Measurements from ENCODE around the gene ACKR3. TPM values are rescaled to one million over a fixed set of nuclear protein-coding genes. Genes with fewer than 3 reads are reported as not detected.

The ACKR3 gene
- total RNA-seq, 1 experiment from 2014 or later: 3.9 TPM

DNA sequence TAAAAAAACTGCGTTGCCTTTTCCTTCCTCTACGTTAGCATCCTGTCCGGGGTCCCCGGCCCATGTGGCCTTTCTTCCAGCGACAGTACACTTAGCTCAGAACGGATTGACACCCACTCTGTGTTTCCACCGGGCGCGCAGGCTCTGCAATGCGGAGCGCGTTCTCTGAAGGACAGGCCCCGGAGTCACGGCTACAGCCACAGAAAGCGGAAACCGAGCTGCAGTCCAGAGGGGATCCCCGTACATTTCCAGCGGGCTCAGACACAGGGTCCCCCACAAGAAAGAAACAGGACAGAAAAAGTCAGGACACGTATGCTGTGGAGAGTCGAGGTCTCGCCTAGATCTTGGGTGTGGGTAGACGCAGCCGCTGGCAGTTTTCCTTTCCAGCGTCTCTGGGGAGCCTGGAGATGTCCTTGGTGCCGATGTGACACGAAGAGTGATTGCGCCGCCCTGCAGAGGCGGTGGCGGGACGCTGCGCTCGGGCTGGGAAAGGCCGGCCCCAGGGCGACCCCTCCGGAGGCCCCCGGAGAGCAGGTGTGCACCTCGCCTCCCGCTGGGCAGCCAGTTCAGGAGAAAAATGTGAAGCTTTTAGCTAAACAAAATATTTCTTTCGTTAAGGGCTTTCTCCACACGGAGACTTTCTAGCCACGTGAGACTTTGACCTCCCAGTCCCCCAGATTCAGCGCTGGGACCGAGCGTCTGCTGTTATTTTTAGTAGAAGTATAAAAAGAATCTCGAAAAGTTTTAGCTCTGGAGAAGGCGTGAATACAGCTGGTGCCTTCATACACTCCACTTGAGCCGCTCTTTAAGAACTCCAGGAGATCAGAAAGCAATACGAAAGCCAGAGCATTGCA, 1.3 kb upstream of the ACKR3 start:
- no peaks in the 10 kb centered on the region for H3K4me1 Mint-ChIP-seq (ENCODE audit: low read depth, unreplicated experiment)
- no peaks in the 10 kb centered on the region for H3K27me3 ChIP-seq (replicated peaks; ENCODE audit: control insufficient read depth, insufficient read depth, low read length)
- TF ChIP-seq, protein P1, sequence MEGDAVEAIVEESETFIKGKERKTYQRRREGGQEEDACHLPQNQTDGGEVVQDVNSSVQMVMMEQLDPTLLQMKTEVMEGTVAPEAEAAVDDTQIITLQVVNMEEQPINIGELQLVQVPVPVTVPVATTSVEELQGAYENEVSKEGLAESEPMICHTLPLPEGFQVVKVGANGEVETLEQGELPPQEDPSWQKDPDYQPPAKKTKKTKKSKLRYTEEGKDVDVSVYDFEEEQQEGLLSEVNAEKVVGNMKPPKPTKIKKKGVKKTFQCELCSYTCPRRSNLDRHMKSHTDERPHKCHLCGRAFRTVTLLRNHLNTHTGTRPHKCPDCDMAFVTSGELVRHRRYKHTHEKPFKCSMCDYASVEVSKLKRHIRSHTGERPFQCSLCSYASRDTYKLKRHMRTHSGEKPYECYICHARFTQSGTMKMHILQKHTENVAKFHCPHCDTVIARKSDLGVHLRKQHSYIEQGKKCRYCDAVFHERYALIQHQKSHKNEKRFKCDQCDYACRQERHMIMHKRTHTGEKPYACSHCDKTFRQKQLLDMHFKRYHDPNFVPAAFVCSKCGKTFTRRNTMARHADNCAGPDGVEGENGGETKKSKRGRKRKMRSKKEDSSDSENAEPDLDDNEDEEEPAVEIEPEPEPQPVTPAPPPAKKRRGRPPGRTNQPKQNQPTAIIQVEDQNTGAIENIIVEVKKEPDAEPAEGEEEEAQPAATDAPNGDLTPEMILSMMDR (IDR thresholded peaks at IDR 0.05; ENCODE audit: insufficient read depth in 1 of 2, low read depth in 1 of 2, low read length in 1 of 2, severe bottlenecking in 1 of 2, unreplicated experiment in 1 of 2): peak in 1 of 2 experiments; percentile 42
- peak overlapping the region; percentile 75 for H3K4me3 Mint-ChIP-seq (ENCODE audit: unreplicated experiment)
- intact Hi-C loops (cut with micrococcal nuclease; ENCODE audit: unreplicated experiment): loop anchor here (5.0 kb wide), 2 partner anchors 389 to 459 kb away; no protein-coding TSS in a partner anchor
- H3K4me3 ChIP-seq (ENCODE audit: low read depth, low read length): peak overlapping the region; percentile 40
- CTCF ChIA-PET: interaction anchor here (0.7 to 3.1 kb wide), 5 partner anchors 41 to 388 kb away, joined by 3 to 22 read pairs (median 3); no protein-coding TSS in a partner anchor
- H3K27ac Mint-ChIP-seq (ENCODE audit: unreplicated experiment): no peak overlapping the region
- peak; percentile 47 to 63 for DNase-seq
- H3K36me3 Mint-ChIP-seq (ENCODE audit: insufficient read depth, unreplicated experiment): no peaks in the 10 kb centered on the region
- H3K4me1 ChIP-seq: peaks cover 20% of the 10 kb centered on the region; the same call in 1 of the 2 replicates
- no peaks in the 10 kb centered on the region for H3K36me3 ChIP-seq (ENCODE audit: control insufficient read depth, insufficient read depth, low read length)
- no peaks in the 10 kb centered on the region for H3K27me3 Mint-ChIP-seq (ENCODE audit: insufficient read depth, unreplicated experiment)
- no TSS peak for BruUV-seq (replicated peaks)
- POLR2A ChIA-PET: interaction anchor here (0.6 kb wide), 1 partner anchor 554 kb away, joined by 4 read pairs; no protein-coding TSS in a partner anchor
- H3K9me3 ChIP-seq: no peaks in the 10 kb centered on the region
- H3K9me3 Mint-ChIP-seq (ENCODE audit: unreplicated experiment): no peaks in the 10 kb centered on the region

DNA sequence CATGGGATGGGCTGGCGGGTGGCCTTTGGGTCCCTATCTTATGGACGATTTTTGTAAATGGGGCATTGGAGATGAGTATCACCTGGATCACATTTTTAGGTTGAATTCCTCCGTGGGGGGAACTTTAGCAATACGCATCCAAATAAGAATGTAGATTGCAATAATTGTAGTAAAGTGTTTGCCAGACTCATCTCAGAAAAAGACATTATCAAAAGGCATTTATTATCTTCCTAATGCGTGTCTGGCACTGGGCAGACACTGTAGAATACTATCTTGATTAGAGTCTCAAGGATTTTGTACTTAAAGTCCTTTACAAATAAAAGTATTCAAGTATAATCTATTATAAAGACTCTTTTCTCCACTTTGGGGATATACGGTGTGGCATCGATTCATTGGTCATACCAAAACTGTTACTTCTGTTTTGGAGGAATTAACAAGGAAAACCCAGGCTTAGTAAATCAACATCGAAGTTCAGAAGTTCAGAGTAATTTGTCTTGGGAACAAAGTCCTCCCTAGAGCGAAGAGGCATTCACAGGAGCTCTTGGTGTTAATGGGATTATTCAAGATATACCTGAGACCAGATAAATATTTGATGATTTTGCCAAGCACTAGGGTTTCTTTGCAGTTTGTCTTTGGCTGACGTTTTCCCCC, 578 bp upstream of the ACKR3 start:
- Histone ChIP-seq H3K9me3 (no peaks in the 10 kb centered on the region), H3K36me3 (ENCODE audit: control insufficient read depth, insufficient read depth, low read length) (no peaks in the 10 kb centered on the region), H3K27me3 (replicated peaks; ENCODE audit: control insufficient read depth, insufficient read depth, low read length) (no peaks in the 10 kb centered on the region), H3K4me3 (ENCODE audit: low read depth, low read length) (no peak overlapping the region), H3K4me1 (peaks cover 20% of the 10 kb centered on the region; the same call in 1 of the 2 replicates)
- no peaks in the 10 kb centered on the region for H3K36me3 Mint-ChIP-seq (ENCODE audit: insufficient read depth, unreplicated experiment)
- BruUV-seq (replicated peaks): no TSS peak
- H3K27ac Mint-ChIP-seq (ENCODE audit: unreplicated experiment): no peak overlapping the region
- ChIA-PET POLR2A (interaction anchor here (0.6 kb wide), 1 partner anchor 554 kb away, joined by 4 read pairs; no protein-coding TSS in a partner anchor), CTCF (interaction anchor here (0.6 to 3.1 kb wide), 9 partner anchors 14 to 499 kb away, joined by 3 to 22 read pairs (median 3); no protein-coding TSS in a partner anchor)
- no peaks in the 10 kb centered on the region for H3K4me1 Mint-ChIP-seq (ENCODE audit: low read depth, unreplicated experiment)
- intact Hi-C loops (cut with micrococcal nuclease; ENCODE audit: unreplicated experiment): loop anchor here (1.0 to 5.0 kb wide), 4 partner anchors 56 to 458 kb away; no protein-coding TSS in a partner anchor
- H3K9me3 Mint-ChIP-seq (ENCODE audit: unreplicated experiment): no peaks in the 10 kb centered on the region
- no peaks in the 10 kb centered on the region for H3K27me3 Mint-ChIP-seq (ENCODE audit: insufficient read depth, unreplicated experiment)
- TF ChIP-seq, protein P1 (IDR thresholded peaks at IDR 0.05; ENCODE audit: insufficient read depth in 1 of 2, low read depth in 1 of 2, low read length in 1 of 2, severe bottlenecking in 1 of 2, unreplicated experiment in 1 of 2): no peak
- DNase-seq: no peak
- peak overlapping the region; percentile 75 for H3K4me3 Mint-ChIP-seq (ENCODE audit: unreplicated experiment)

Measured in Caco-2 (cell line).